ENCODE results near the gene ZNF182.

ZNF182 gene

DNA sequence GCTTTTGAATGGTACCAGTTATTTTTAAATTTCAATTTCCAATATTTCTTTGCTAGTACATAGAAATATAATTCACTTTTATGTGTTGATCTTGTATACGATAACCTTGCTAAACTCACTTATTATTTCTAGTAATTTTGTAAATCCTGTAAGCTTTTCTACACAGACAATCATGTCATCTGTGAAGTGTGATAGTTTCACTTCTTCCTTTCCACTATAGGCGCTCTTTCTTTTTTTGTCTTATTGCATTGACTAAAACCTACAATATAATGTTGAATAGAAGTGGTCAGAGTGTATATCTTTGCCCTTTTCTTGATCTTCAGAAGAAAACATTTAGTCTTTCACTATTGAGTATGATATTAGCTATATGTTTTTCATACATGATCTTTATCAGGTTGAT, 76.6 kb downstream of the ZNF182 start:
- Histone ChIP-seq H3K36me3 (ENCODE audit: low read depth) (no peaks in the 10 kb centered on the region), H3K27me3 (ENCODE audit: insufficient read depth, poor library complexity, severe bottlenecking) (no peaks in the 10 kb centered on the region), H3K27ac (ENCODE audit: poor library complexity, severe bottlenecking) (no peak overlapping the region), H3K4me1 (ENCODE audit: insufficient read depth, poor library complexity, severe bottlenecking) (no peaks in the 10 kb centered on the region), H3K4me3 (ENCODE audit: severe bottlenecking) (no peak overlapping the region), H3K9me3 (ENCODE audit: severe bottlenecking) (no peaks in the 10 kb centered on the region)
- ATAC-seq (ENCODE audit: low read depth): no peak
- TF ChIP-seq, protein P1, sequence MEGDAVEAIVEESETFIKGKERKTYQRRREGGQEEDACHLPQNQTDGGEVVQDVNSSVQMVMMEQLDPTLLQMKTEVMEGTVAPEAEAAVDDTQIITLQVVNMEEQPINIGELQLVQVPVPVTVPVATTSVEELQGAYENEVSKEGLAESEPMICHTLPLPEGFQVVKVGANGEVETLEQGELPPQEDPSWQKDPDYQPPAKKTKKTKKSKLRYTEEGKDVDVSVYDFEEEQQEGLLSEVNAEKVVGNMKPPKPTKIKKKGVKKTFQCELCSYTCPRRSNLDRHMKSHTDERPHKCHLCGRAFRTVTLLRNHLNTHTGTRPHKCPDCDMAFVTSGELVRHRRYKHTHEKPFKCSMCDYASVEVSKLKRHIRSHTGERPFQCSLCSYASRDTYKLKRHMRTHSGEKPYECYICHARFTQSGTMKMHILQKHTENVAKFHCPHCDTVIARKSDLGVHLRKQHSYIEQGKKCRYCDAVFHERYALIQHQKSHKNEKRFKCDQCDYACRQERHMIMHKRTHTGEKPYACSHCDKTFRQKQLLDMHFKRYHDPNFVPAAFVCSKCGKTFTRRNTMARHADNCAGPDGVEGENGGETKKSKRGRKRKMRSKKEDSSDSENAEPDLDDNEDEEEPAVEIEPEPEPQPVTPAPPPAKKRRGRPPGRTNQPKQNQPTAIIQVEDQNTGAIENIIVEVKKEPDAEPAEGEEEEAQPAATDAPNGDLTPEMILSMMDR (IDR thresholded peaks at IDR 0.05; ENCODE audit: poor library complexity, severe bottlenecking): no peak
- DNase-seq (ENCODE audit: low spot score): no peak
